ENCODE measurements around the gene RBM44. TPM values are rescaled to one million over a fixed set of nuclear protein-coding genes. Genes with fewer than 3 reads are reported as not detected.

Gene RBM44
- total RNA-seq, 4 donors from 2014 or later: 0.45 to 1.4 (median 0.93) TPM

- H3K4me3 ChIP-seq: no peak overlapping the region
- H3K27ac ChIP-seq: no peak overlapping the region
- 86 to 94% methylated on average over 2 of the region's 2 CpGs for WGBS, 2 donors (ENCODE audit: low coverage in 1 of 2)
- no peak for TF ChIP-seq EP300 (IDR thresholded peaks at IDR 0.05)
- no peak for TF ChIP-seq CTCF (IDR thresholded peaks at IDR 0.05)
- TF ChIP-seq POLR2A (IDR thresholded peaks at IDR 0.05): no peak
- TF ChIP-seq POLR2AphosphoS5 (IDR thresholded peaks at IDR 0.05): no peak
- H3K9me3 ChIP-seq: peaks cover 0 to 15% (median 0%) of the 10 kb centered on the region in 3 donors
- H3K27me3 ChIP-seq: no peaks in the 10 kb centered on the region
- H3K4me1 ChIP-seq: no peaks in the 10 kb centered on the region
- H3K36me3 ChIP-seq: no peaks in the 10 kb centered on the region
- ATAC-seq: no peak
These were observed 2.9 kb downstream of the RBM44 start for GRCh38 chr2:237801466-237801865.

- H3K27me3 ChIP-seq: no peaks in the 10 kb centered on the region
- no peak overlapping the region for H3K27ac ChIP-seq
- 28 to 42% methylated on average over 2 of the region's 2 CpGs for WGBS, 2 donors (ENCODE audit: low coverage in 1 of 2)
- no peak for TF ChIP-seq CTCF (IDR thresholded peaks at IDR 0.05)
- TF ChIP-seq EP300 (IDR thresholded peaks at IDR 0.05): no peak
- TF ChIP-seq POLR2A (IDR thresholded peaks at IDR 0.05): no peak
- TF ChIP-seq POLR2AphosphoS5 (IDR thresholded peaks at IDR 0.05): no peak
- H3K4me1 ChIP-seq: no peaks in the 10 kb centered on the region
- no peak overlapping the region for H3K4me3 ChIP-seq
- no peaks in the 10 kb centered on the region for H3K9me3 ChIP-seq
- no peak for ATAC-seq
- no peaks in the 10 kb centered on the region for H3K36me3 ChIP-seq
These were observed 7.8 kb downstream of the RBM44 start for GRCh38 chr2:237806334-237806733.

GRCh38 chr2:237815637-237816036 lies 17.1 kb downstream of the RBM44 start:
- Histone ChIP-seq H3K9me3 (no peaks in the 10 kb centered on the region), H3K27me3 (no peaks in the 10 kb centered on the region), H3K27ac (no peak overlapping the region), H3K4me1 (no peaks in the 10 kb centered on the region), H3K36me3 (no peaks in the 10 kb centered on the region), H3K4me3 (no peak overlapping the region)
- TF ChIP-seq EP300 (IDR thresholded peaks at IDR 0.05): no peak
- TF ChIP-seq POLR2AphosphoS5 (IDR thresholded peaks at IDR 0.05): no peak
- TF ChIP-seq CTCF (IDR thresholded peaks at IDR 0.05): no peak
- no peak for TF ChIP-seq POLR2A (IDR thresholded peaks at IDR 0.05)
- ATAC-seq: no peak
- 67 to 71% methylated on average over 1 of the region's 1 CpG for WGBS, 2 donors (ENCODE audit: low coverage in 1 of 2)

GRCh38 chr2:237816531-237816930 lies 18.0 kb downstream of the RBM44 start:
- no peak for ATAC-seq
- H3K4me1 ChIP-seq: no peaks in the 10 kb centered on the region
- 92 to 100% methylated on average over 1 of the region's 1 CpG for WGBS, 2 donors (ENCODE audit: low coverage in 1 of 2)
- H3K27me3 ChIP-seq: no peaks in the 10 kb centered on the region
- no peak overlapping the region for H3K27ac ChIP-seq
- H3K4me3 ChIP-seq: no peak overlapping the region
- H3K36me3 ChIP-seq: no peaks in the 10 kb centered on the region
- no peak for TF ChIP-seq CTCF (IDR thresholded peaks at IDR 0.05)
- TF ChIP-seq EP300 (IDR thresholded peaks at IDR 0.05): no peak
- TF ChIP-seq POLR2AphosphoS5 (IDR thresholded peaks at IDR 0.05): no peak
- TF ChIP-seq POLR2A (IDR thresholded peaks at IDR 0.05): no peak
- no peaks in the 10 kb centered on the region for H3K9me3 ChIP-seq

- WGBS, 2 donors (ENCODE audit: low coverage in 1 of 2): 62 to 64% methylated on average over 5 of the region's 5 CpGs
These were observed 19.5 kb downstream of the RBM44 start for GRCh38 chr2:237818066-237818473.

More at GRCh38 chr2:237818066-237818473, 19.5 kb downstream of the RBM44 start:
- Histone ChIP-seq H3K4me1 (no peaks in the 10 kb centered on the region), H3K36me3 (no peaks in the 10 kb centered on the region), H3K4me3 (no peak overlapping the region), H3K27ac (no peak overlapping the region), H3K9me3 (no peaks in the 10 kb centered on the region), H3K27me3 (no peaks in the 10 kb centered on the region)
- ATAC-seq: no peak
- TF ChIP-seq CTCF (IDR thresholded peaks at IDR 0.05): no peak
- no peak for TF ChIP-seq POLR2AphosphoS5 (IDR thresholded peaks at IDR 0.05)
- TF ChIP-seq POLR2A (IDR thresholded peaks at IDR 0.05): no peak
- TF ChIP-seq EP300 (IDR thresholded peaks at IDR 0.05): no peak
